H1 (cell line): ENCODE data around the gene XPO5. TPM values are rescaled to one million over a fixed set of nuclear protein-coding genes. Genes with fewer than 3 reads are reported as not detected.

Experiments
- JUND ChIP-seq: IDR thresholded peaks from 2 replicates; pipeline ENCODE4 v1.6.1; 2011; ENCODE audit warnings: mild to moderate bottlenecking, improper control_type of control experiment, low read length
- MAFK ChIP-seq: IDR thresholded peaks from 2 replicates; pipeline ENCODE4 v1.6.1; 2012; ENCODE audit warnings: low read depth, mild to moderate bottlenecking, improper control_type of control experiment, low read length
- PHF8 ChIP-seq: fragments of 200-600 bp; sonication (generic); conservative IDR thresholded peaks from 2 replicates; pipeline ENCODE4 v1.7.1; 2012; ENCODE audit warnings: low read depth, mild to moderate bottlenecking, inconsistent platforms, low read length, moderate library complexity
- SIN3A ChIP-seq, 2 experiments: IDR thresholded peaks in 1 of 2; conservative IDR thresholded peaks in 1 of 2; 2 replicates each; pipeline ENCODE4 v1.6.1; 2011 to 2012; ENCODE audit warnings: low read length in 2 of 2, improper control_type of control experiment in 1 of 2, low read depth in 1 of 2, mild to moderate bottlenecking in 1 of 2
- SP2 ChIP-seq: IDR thresholded peaks from 2 replicates; pipeline ENCODE4 v1.6.1; 2012; ENCODE audit warnings: mild to moderate bottlenecking, low read length, inconsistent platforms
- polyA plus RNA-seq, 7 experiments: library from polyadenylated mRNA; depleted of rRNA in 3 of 7; stranded (reverse) in 5 of 7; unstranded in 2 of 7; fragments of >200 nt in 5 of 7; fragments of 200-250 nt in 2 of 7; gene quantifications; 1 replicate in 5 of 7; 2 replicates in 1 of 7; 4 replicates in 1 of 7; pipeline versions ENCODE4 v1.2.1 to v1.2.3, GENCODE V29; 2011 to 2013; ENCODE audit warnings: missing spikeins in 2 of 7, mixed read lengths in 2 of 7
- total RNA-seq: library from RNA; stranded (reverse); fragmentation: NEBNext Ultra II Directional; extraction: Animal tissue kit (Norgen Biotek cat#: 25700); gene quantifications from 2 replicates; pipeline ENCODE4 v1.2.1, GENCODE V29; 2021

The XPO5 gene
- total and polyA plus RNA-seq, 2 of the 8 experiments (the other 6 are each of a cell fraction or from before 2014, with no cell fraction given): 80.6 to 95.7 TPM

- TF ChIP-seq JUND (no peak), PHF8 (no peak), SP2 (no peak), SIN3A (conservative IDR thresholded peaks at IDR 0.05 in 1 of 2, IDR thresholded peaks at IDR 0.05 in 1 of 2; ENCODE audit: low read depth in 1 of 2, low read length in 2 of 2) (no peak), MAFK (no peak)
- TF ChIP-seq, all 59 proteins: peak for 0
Measured at GRCh38 chr6:43493833-43494232, 82.0 kb downstream of the XPO5 start (continued).
